ENCODE measurements around the gene KMT2A. TPM values are rescaled to one million over a fixed set of nuclear protein-coding genes. Genes with fewer than 3 reads are reported as not detected.

The KMT2A gene
- total RNA-seq, 1 experiment from 2014 or later, result 116 TPM

DNA sequence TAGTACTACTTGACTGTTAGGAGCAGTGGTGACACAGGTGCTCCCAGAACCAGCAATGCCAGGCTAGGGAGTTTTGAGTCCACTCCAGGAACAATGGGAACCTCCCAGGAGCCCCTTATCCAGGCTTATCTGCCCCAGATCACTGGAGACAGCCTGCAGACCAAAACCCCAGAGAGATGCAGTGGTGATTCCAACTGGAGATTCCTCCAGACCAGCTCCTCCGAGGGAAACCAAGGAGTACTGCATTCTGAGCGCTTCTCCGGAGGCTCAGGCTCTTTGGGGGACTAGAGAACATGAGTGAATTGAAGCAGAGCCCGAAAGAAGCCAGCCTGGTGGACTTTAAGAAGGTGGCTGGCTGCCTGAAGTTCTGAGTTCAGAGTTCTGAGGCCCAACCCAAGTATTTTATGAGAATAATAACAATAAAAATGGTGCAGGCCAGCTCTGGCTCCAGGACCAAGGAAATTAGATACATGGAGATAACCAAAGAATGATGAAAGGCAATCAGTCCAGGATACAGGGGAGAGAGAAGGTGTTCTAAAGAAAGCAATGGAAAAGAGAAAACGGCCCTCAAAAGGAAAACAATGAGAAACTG, 93.4 kb downstream of the KMT2A start:
- POLR2A ChIA-PET (ENCODE audit: low non-redundant PET), result no interaction called here
- no peaks in the 10 kb centered on the region for H3K9me3 ChIP-seq (ENCODE audit: low read depth, low read length, poor library complexity, severe bottlenecking)
- H3K27ac ChIP-seq (ENCODE audit: low read depth, low read length, poor library complexity, severe bottlenecking), result no peak overlapping the region
- peaks cover 9% of the 10 kb centered on the region for H3K4me1 ChIP-seq (ENCODE audit: insufficient read depth, low read length, poor library complexity, severe bottlenecking)
- H3K4me3 ChIP-seq (ENCODE audit: low read depth, low read length, poor library complexity, severe bottlenecking), result peak overlapping the region; percentile 78
- DNase-seq (ENCODE audit: low spot score), result no peak
- H3K27me3 ChIP-seq (replicated peaks; ENCODE audit: insufficient read depth, low read depth, low read length, poor library complexity), result no peaks in the 10 kb centered on the region
- intact Hi-C loops (cut with micrococcal nuclease; ENCODE audit: unreplicated experiment), result loop anchor here (2.0 kb wide), 1 partner anchor 37 kb away; no protein-coding TSS in a partner anchor
- BruUV-seq (replicated peaks), result TSS peak; percentile 51
- TF ChIP-seq, protein P1, sequence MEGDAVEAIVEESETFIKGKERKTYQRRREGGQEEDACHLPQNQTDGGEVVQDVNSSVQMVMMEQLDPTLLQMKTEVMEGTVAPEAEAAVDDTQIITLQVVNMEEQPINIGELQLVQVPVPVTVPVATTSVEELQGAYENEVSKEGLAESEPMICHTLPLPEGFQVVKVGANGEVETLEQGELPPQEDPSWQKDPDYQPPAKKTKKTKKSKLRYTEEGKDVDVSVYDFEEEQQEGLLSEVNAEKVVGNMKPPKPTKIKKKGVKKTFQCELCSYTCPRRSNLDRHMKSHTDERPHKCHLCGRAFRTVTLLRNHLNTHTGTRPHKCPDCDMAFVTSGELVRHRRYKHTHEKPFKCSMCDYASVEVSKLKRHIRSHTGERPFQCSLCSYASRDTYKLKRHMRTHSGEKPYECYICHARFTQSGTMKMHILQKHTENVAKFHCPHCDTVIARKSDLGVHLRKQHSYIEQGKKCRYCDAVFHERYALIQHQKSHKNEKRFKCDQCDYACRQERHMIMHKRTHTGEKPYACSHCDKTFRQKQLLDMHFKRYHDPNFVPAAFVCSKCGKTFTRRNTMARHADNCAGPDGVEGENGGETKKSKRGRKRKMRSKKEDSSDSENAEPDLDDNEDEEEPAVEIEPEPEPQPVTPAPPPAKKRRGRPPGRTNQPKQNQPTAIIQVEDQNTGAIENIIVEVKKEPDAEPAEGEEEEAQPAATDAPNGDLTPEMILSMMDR (conservative IDR thresholded peaks at IDR 0.05; ENCODE audit: low read depth, low read length), result no peak
- TF ChIP-seq EZH2 (IDR thresholded peaks at IDR 0.05; ENCODE audit: borderline replicate concordance, low read depth, low read length, poor library complexity, severe bottlenecking), result no peak
- CTCF ChIA-PET, result interaction anchor here (0.6 to 0.8 kb wide), 2 partner anchors 9 to 35 kb away, joined by 7 to 8 read pairs; no protein-coding TSS in a partner anchor
- peaks cover 11% of the 10 kb centered on the region for H3K36me3 ChIP-seq (ENCODE audit: insufficient read depth, low read length, poor library complexity, severe bottlenecking)

GRCh38 chr11:118530180-118530682, 93.9 kb downstream of the KMT2A start:
- POLR2A ChIA-PET (ENCODE audit: low non-redundant PET), result no interaction called here
- CTCF ChIA-PET, result interaction anchor here (0.6 to 0.8 kb wide), 2 partner anchors 8 to 35 kb away, joined by 7 to 8 read pairs; no protein-coding TSS in a partner anchor

GRCh38 chr11:118530683-118531596, 94.6 kb downstream of the KMT2A start, which contains the start of gene TMEM25:
Gene TMEM25, plus strand, starts transcription at chr11:118531192. Its CDS starts 610 bp downstream, at chr11:118531802.
- no peaks in the 10 kb centered on the region for H3K27me3 ChIP-seq (replicated peaks; ENCODE audit: insufficient read depth, low read depth, low read length, poor library complexity)
- H3K36me3 ChIP-seq (ENCODE audit: insufficient read depth, low read length, poor library complexity, severe bottlenecking), result no peaks in the 10 kb centered on the region
- POLR2A ChIA-PET (ENCODE audit: low non-redundant PET), result no interaction called here
- intact Hi-C loops (cut with micrococcal nuclease; ENCODE audit: unreplicated experiment), result loop anchor here (2.0 kb wide), 1 partner anchor 36 kb away; no protein-coding TSS in a partner anchor
- H3K9me3 ChIP-seq (ENCODE audit: low read depth, low read length, poor library complexity, severe bottlenecking), result no peaks in the 10 kb centered on the region
- peak within 1 kb of the TSS; percentile 78 for H3K4me3 ChIP-seq (ENCODE audit: low read depth, low read length, poor library complexity, severe bottlenecking)
- CTCF ChIA-PET, result interaction anchor here (0.8 kb wide), 1 partner anchor 34 kb away, joined by 7 read pairs; no protein-coding TSS in a partner anchor
- TF ChIP-seq EZH2 (IDR thresholded peaks at IDR 0.05; ENCODE audit: borderline replicate concordance, low read depth, low read length, poor library complexity, severe bottlenecking), result no peak
- TF ChIP-seq, protein P1 (conservative IDR thresholded peaks at IDR 0.05; ENCODE audit: low read depth, low read length), result no peak
- peak; percentile 68 for DNase-seq (ENCODE audit: low spot score)
- peak within 1 kb of the TSS; percentile 80 for H3K27ac ChIP-seq (ENCODE audit: low read depth, low read length, poor library complexity, severe bottlenecking)
- BruUV-seq (replicated peaks), result no TSS peak
- peaks cover 9% of the 10 kb centered on the region for H3K4me1 ChIP-seq (ENCODE audit: insufficient read depth, low read length, poor library complexity, severe bottlenecking)

More at GRCh38 chr11:118530180-118530682, 93.9 kb downstream of the KMT2A start:
- Histone ChIP-seq H3K4me3 (ENCODE audit: low read depth, low read length, poor library complexity, severe bottlenecking) (peak overlapping the region; percentile 78), H3K9me3 (ENCODE audit: low read depth, low read length, poor library complexity, severe bottlenecking) (no peaks in the 10 kb centered on the region), H3K27me3 (replicated peaks; ENCODE audit: insufficient read depth, low read depth, low read length, poor library complexity) (no peaks in the 10 kb centered on the region), H3K27ac (ENCODE audit: low read depth, low read length, poor library complexity, severe bottlenecking) (peak overlapping the region; percentile 80), H3K4me1 (ENCODE audit: insufficient read depth, low read length, poor library complexity, severe bottlenecking) (peaks cover 9% of the 10 kb centered on the region), H3K36me3 (ENCODE audit: insufficient read depth, low read length, poor library complexity, severe bottlenecking) (peaks cover 5% of the 10 kb centered on the region)
- DNase-seq (ENCODE audit: low spot score), result peak; percentile 26
- intact Hi-C loops (cut with micrococcal nuclease; ENCODE audit: unreplicated experiment), result loop anchor here (2.0 kb wide), 1 partner anchor 37 kb away; no protein-coding TSS in a partner anchor
- BruUV-seq (replicated peaks), result no TSS peak
- TF ChIP-seq, protein P1 (conservative IDR thresholded peaks at IDR 0.05; ENCODE audit: low read depth, low read length), result no peak
- no peak for TF ChIP-seq EZH2 (IDR thresholded peaks at IDR 0.05; ENCODE audit: borderline replicate concordance, low read depth, low read length, poor library complexity, severe bottlenecking)

Data from A673 (cell line).